Common myeloid progenitor, CD34-positive (primary cell): Measurements from ENCODE around the gene TMA7.
"Not testable (repeated sequence)": the region's sequence is repeated elsewhere in the genome, so short reads cannot be mapped to it uniquely, and the experiment has no call there.

Experiments
- CTCF ChIA-PET: fragments of 350-600 bp; sonication (Branson Sonifier 250); formaldehyde crosslinking; loops from one replicate; lab custom pipeline; 2021; ENCODE audit warnings: antibody characterized with exemption; lab: Charles Lee
- POLR2A ChIA-PET: fragments of 350-600 bp; sonication (Branson Sonifier 250); formaldehyde crosslinking; loops from one replicate; lab custom pipeline; 2021; ENCODE audit warnings: antibody characterized with exemption; lab: Charles Lee
- DNase-seq, 3 donors: peaks; one replicate each; pipeline versions ENCODE4 v3.0.0 to v3.0.0-alpha.2; 2013
- H3K27ac ChIP-seq, 2 experiments: 1 replicate in 1 of 2; 2 replicates in 1 of 2; pipeline ENCODE4 v1.7.0; 2013; ENCODE audit warnings: inconsistent platforms in 2 of 2, low read length in 2 of 2, mild to moderate bottlenecking in 2 of 2, low read depth in 1 of 2, moderate library complexity in 1 of 2; ENCODE audit not compliant: severe bottlenecking in 2 of 2, insufficient read depth in 1 of 2, poor library complexity in 1 of 2
- H3K27me3 ChIP-seq, 5 experiments: replicated peaks in 2 of 5; 1 replicate in 3 of 5; 2 replicates in 2 of 5; pipeline versions ENCODE4 v1.6.1 to v1.7.0; 2013; ENCODE audit warnings: low read length in 4 of 5, mild to moderate bottlenecking in 2 of 5, moderate library complexity in 2 of 5, inconsistent platforms in 1 of 5; ENCODE audit not compliant: insufficient read depth in 5 of 5, control insufficient read depth in 4 of 5
- H3K36me3 ChIP-seq, 4 experiments: 1 replicate in 2 of 4; 2 replicates in 2 of 4; pipeline versions ENCODE4 v1.6.1 to v1.7.0; 2013; ENCODE audit warnings: low read length in 3 of 4, control low read depth in 1 of 4, mild to moderate bottlenecking in 1 of 4; ENCODE audit not compliant: control insufficient read depth in 4 of 4, insufficient read depth in 4 of 4
- H3K4me1 ChIP-seq, 4 experiments: 1 replicate in 3 of 4; 2 replicates in 1 of 4; pipeline versions ENCODE4 v1.6.1 to v1.7.1; 2013; ENCODE audit warnings: low read length in 3 of 4, mild to moderate bottlenecking in 3 of 4, control low read depth in 1 of 4, inconsistent platforms in 1 of 4, moderate library complexity in 1 of 4; ENCODE audit not compliant: control insufficient read depth in 4 of 4, insufficient read depth in 4 of 4; ENCODE audit errors: control extremely low read depth in 1 of 4
- H3K4me3 ChIP-seq, 7 experiments: 1 replicate in 4 of 7; 2 replicates in 3 of 7; pipeline versions ENCODE4 v1.5.1 to v1.7.0; 2013; ENCODE audit warnings: mild to moderate bottlenecking in 7 of 7, low read length in 6 of 7, moderate library complexity in 6 of 7, inconsistent platforms in 2 of 7, low read depth in 2 of 7, control low read depth in 1 of 7; ENCODE audit not compliant: insufficient read depth in 4 of 7, control insufficient read depth in 1 of 7; ENCODE audit errors: extremely low read depth in 1 of 7
- H3K9me3 ChIP-seq, 5 experiments: 1 replicate in 4 of 5; 2 replicates in 1 of 5; pipeline versions ENCODE4 v1.6.1 to v1.7.1; 2013; ENCODE audit warnings: low read length in 4 of 5, mild to moderate bottlenecking in 2 of 5, inconsistent platforms in 1 of 5, low read depth in 1 of 5, moderate library complexity in 1 of 5; ENCODE audit not compliant: control insufficient read depth in 4 of 5, insufficient read depth in 2 of 5; ENCODE audit errors: control extremely low read depth in 1 of 5
- WGBS: methylation state at CpG from one replicate; pipeline ENCODE4 v1.1.5; 2013; ENCODE audit not compliant: insufficient coverage; 5-methylcytosine and 5-hydroxymethylcytosine counted together

The TMA7 gene

DNA sequence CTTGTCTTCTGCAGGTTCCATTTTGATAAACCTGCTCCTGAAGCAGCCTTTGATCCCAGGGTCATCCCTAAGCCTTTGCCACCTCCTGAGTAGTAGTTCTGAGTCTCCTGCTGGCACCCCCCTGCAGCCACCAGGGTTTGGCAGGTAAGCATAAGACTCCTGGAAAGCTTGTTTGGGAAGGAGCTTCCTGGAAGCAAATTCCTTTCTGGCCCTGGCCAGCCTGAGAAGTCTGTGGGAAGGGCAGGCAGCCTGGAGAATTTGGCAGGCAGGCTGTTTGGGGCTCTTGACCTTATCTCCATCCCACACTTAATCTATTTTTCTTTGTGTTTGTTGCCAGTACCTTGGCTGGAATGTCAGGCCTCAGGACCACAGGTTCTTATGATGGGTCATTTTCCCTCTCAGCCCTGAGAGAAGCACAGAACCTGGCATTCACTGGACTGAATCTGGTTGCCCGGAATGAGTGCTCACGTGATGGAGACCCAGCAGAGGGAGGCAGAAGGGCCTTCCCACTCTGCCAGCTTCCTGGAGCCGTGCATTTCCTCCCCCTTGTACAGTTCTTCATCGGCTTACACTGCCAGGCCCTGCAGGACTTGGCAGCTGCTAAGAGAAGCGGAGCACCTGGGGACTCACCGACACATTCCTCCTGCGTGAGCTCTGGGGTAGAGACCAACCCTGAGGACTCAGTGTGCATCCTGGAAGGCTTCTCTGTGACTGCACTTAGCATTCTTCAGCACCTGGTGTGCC is 19.9 kb downstream of the TMA7 start:
- Histone ChIP-seq H3K36me3 (peaks cover 23 to 73% (median 46%) of the 10 kb centered on the region in 4 experiments), H3K4me1 (peaks cover 0 to 3% (median under 1%) of the 10 kb centered on the region in 4 experiments), H3K27ac (no peak overlapping the region), H3K27me3 (no peaks in the 10 kb centered on the region), H3K4me3 (no peak overlapping the region), H3K9me3 (no peaks in the 10 kb centered on the region)
- ChIA-PET CTCF (interaction anchor here (1.3 to 1.4 kb wide), 2 partner anchors 9 to 27 kb away, joined by 3 read pairs; no protein-coding TSS in a partner anchor), POLR2A (no interaction called here)
- DNase-seq, result no peak
- WGBS, result 100% methylated on average over 6 of the region's 7 CpGs

DNA sequence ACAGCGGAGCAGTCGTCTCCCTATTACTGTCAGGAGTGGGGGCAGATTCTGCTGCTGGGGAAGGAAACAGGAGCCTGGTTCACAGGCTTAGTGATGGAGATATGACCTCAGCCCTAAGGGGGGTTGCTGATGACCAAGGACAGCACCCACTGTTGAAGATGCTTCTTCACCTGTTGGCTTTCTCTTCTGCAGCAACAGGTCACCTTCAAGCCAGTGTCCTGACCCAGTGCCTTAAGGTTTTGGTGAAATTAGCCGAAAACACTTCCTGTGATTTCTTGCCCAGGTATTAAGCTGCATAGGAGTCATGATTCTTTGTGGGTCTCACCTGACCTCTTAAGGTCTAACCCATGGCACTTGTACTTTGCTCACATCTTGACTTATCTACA is 20.5 kb downstream of the TMA7 start:
- no peaks in the 10 kb centered on the region for H3K27me3 ChIP-seq
- 80% methylated on average over 3 of the region's 3 CpGs for WGBS
- no peak for DNase-seq
- H3K4me1 ChIP-seq, result peaks cover 0 to 8% (median 6%) of the 10 kb centered on the region in 4 experiments
- H3K9me3 ChIP-seq, result no peaks in the 10 kb centered on the region
- no peak overlapping the region for H3K4me3 ChIP-seq
- peaks cover 20 to 71% (median 41%) of the 10 kb centered on the region in 4 experiments for H3K36me3 ChIP-seq
- POLR2A ChIA-PET, result no interaction called here
- CTCF ChIA-PET, result interaction anchor here (1.1 kb wide), 1 partner anchor 88 kb away, joined by 3 read pairs; no protein-coding TSS in a partner anchor
- no peak overlapping the region for H3K27ac ChIP-seq

DNA sequence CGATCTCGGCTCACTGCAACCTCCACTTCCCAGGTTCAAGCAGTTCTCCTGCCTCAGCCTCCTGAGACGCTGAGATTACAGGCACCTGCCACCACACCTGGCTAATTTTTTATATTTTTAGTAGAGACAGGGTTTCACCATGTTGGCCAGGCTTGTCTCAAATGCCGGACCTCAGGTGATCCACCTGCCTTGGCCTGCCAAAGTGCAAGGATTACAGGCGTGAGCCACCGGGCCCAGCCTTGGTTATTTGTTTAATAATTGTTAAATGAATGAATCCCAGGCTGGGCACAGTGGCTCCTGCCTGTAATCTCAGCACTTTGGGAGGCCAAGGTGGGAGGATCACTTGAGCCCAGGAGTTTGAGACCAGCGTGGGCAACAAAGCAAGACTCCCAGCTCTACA is 21.7 kb downstream of the TMA7 start:
- WGBS, result 100% methylated on average over 5 of the region's 7 CpGs
- H3K4me3 ChIP-seq, DNase-seq, H3K27ac ChIP-seq, H3K9me3 ChIP-seq, POLR2A ChIA-PET, H3K27me3 ChIP-seq: not testable (repeated sequence)
- peaks cover 17 to 64% (median 36%) of the 10 kb centered on the region in 4 experiments for H3K36me3 ChIP-seq
- CTCF ChIA-PET, result interaction anchor here (1.0 to 1.6 kb wide), 4 partner anchors 28 to 87 kb away, joined by 3 read pairs; no protein-coding TSS in a partner anchor
- peaks cover 0 to 20% (median 18%) of the 10 kb centered on the region in 4 experiments for H3K4me1 ChIP-seq

DNA sequence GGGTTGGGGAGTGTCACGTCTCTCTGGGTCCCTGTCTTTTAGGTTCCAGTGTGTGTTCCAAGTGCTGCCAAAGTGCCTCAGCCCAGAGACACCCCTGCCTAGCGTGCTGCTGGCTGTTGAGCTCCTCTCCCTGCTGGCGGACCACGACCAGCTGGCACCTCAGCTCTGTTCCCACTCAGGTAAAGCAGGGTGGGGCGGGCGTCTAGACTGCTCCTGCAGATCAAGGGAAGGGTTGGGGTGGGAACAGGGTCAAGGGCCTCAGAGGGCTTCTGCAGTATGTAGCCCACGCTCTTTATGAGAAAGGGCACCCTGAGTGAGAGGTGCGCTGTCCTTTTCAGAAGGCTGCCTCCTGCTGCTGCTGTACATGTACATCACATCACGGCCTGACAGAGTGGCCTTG is 23.6 kb downstream of the TMA7 start:
- 85% methylated on average over 9 of the region's 9 CpGs for WGBS
- H3K4me3 ChIP-seq, result no peak overlapping the region
- peaks cover 17 to 74% (median 40%) of the 10 kb centered on the region in 4 experiments for H3K36me3 ChIP-seq
- no peaks in the 10 kb centered on the region for H3K9me3 ChIP-seq
- no peak overlapping the region for H3K27ac ChIP-seq
- no peaks in the 10 kb centered on the region for H3K27me3 ChIP-seq
- peaks cover 0 to 36% (median 34%) of the 10 kb centered on the region in 4 experiments for H3K4me1 ChIP-seq
- ChIA-PET POLR2A (interaction anchor here (0.6 to 1.4 kb wide), 2 partner anchors 14 to 17 kb away, joined by 3 to 4 read pairs; partner anchors contain the start of gene ATRIP), CTCF (interaction anchor here (0.7 to 2.1 kb wide), 11 partner anchors 9 to 85 kb away, joined by 3 to 7 read pairs (median 3); no protein-coding TSS in a partner anchor)
- DNase-seq, result no peak

DNA sequence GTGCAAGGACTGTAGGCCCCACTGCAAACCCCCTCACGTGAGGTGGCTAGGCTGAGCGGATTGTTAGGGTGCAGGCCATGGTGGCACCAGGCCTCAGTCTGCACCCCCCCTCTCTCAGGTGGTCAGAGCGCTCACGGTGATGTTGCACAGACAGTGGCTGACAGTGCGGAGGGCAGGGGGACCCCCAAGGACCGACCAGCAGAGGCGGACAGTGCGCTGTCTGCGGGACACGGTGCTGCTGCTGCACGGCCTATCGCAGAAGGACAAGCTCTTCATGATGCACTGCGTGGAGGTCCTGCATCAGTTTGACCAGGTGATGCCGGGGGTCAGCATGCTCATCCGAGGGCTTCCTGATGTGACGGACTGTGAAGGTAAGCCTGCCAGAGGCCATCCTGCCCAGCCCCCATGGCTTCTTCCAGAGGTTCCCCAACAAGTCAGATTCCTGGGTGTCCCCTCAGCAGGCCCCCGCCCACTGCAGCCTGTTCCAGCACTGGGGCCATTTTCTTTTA is 24.7 kb downstream of the TMA7 start:
- DNase-seq, result no peak
- no peaks in the 10 kb centered on the region for H3K9me3 ChIP-seq
- ChIA-PET CTCF (interaction anchor here (1.0 to 1.8 kb wide), 6 partner anchors 9 to 84 kb away, joined by 3 to 7 read pairs (median 4); no protein-coding TSS in a partner anchor), POLR2A (interaction anchor here (1.4 kb wide), 1 partner anchor 18 kb away, joined by 3 read pairs; the partner anchor contains the start of gene ATRIP)
- H3K27ac ChIP-seq, result peak overlapping the region; percentile 95 to 96
- peaks cover 0 to 45% (median 38%) of the 10 kb centered on the region in 4 experiments for H3K4me1 ChIP-seq
- H3K36me3 ChIP-seq, result peaks cover 10 to 74% (median 41%) of the 10 kb centered on the region in 4 experiments
- over 99% methylated on average over 17 of the region's 17 CpGs for WGBS
- no peaks in the 10 kb centered on the region for H3K27me3 ChIP-seq
- no peak overlapping the region for H3K4me3 ChIP-seq

DNA sequence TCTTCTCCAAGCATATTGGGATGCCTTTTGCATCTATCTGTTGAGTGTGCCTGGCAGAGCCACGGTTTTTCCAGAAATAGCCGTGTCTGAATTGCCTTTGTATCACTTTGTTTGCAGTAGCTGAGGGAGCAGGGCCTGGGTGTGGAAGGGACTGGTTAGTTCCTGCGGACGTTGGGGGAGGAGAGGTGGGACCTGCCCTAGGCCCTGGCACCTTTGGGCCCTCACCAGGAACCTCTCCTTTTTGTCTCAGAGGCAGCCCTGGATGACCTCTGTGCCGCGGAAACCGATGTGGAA is 25.1 kb downstream of the TMA7 start:
- Histone ChIP-seq H3K27ac (peak overlapping the region; percentile 95 to 96), H3K4me1 (peaks cover 0 to 49% (median 42%) of the 10 kb centered on the region in 4 experiments), H3K4me3 (no peak overlapping the region), H3K27me3 (no peaks in the 10 kb centered on the region), H3K36me3 (peaks cover 6 to 73% (median 41%) of the 10 kb centered on the region in 4 experiments), H3K9me3 (no peaks in the 10 kb centered on the region)
- CTCF ChIA-PET, result interaction anchor here (1.0 to 2.1 kb wide), 5 partner anchors 25 to 84 kb away, joined by 3 to 7 read pairs (median 5); partner anchors contain the start of genes CCDC51 and TMA7
- 61% methylated on average over 7 of the region's 7 CpGs for WGBS
- DNase-seq, result no peak
- POLR2A ChIA-PET, result interaction anchor here (1.4 kb wide), 1 partner anchor 19 kb away, joined by 3 read pairs; the partner anchor contains the start of gene ATRIP
